Fibroblast of peridontal ligament (primary cell): ENCODE measurements around the gene VSTM4.

Experiments used
- DNase-seq: peaks from one replicate; pipeline ENCODE4 v3.0.0-alpha.2; 2010; ENCODE audit errors: extremely low read depth

Gene VSTM4, protein sequence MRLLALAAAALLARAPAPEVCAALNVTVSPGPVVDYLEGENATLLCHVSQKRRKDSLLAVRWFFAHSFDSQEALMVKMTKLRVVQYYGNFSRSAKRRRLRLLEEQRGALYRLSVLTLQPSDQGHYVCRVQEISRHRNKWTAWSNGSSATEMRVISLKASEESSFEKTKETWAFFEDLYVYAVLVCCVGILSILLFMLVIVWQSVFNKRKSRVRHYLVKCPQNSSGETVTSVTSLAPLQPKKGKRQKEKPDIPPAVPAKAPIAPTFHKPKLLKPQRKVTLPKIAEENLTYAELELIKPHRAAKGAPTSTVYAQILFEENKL

DNA sequence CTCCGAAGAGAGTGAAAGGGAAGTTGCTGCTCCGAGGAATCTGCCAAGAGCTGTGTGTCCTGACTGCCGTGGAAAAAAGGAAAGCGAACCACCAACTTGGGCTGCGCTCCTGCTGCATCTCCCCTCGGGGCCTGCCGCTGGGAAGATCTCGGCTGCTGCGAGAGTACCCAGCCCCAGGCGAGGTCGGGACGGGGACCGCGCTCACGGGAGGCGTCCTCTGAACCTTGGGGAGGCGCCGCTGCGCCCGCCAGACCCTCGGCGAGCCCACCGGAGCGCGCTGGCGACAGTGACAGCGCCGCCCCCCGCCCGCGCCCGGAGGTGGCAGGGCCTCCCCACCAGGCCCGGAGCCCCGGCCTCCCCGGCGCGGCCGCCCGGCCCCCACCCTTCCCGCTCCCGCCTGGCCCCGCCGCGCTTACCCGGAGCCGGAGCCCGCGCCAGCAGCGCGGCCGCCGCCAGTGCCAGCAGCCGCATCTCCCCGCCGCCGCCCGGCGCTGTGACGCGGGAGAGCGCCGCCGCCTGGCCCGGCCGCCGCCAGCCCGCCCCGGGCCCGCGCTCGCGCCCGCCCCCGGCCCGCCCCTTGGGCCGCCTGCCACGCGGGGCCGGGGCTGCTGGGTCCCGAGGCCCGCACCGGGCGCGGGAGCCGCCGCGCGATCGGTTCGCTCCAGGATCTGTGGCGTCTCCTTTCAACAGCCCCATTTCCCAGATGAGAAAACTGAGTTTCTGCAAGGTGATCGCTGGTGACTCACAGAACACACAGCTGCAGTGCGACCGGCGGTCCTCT, at the start of gene VSTM4:
TSS of gene VSTM4 (minus strand) at position 508 of the 781 bp plus-strand sequence. CDS start at position 471, 37 bp downstream.
- DNase-seq: peak; percentile 65

DNA sequence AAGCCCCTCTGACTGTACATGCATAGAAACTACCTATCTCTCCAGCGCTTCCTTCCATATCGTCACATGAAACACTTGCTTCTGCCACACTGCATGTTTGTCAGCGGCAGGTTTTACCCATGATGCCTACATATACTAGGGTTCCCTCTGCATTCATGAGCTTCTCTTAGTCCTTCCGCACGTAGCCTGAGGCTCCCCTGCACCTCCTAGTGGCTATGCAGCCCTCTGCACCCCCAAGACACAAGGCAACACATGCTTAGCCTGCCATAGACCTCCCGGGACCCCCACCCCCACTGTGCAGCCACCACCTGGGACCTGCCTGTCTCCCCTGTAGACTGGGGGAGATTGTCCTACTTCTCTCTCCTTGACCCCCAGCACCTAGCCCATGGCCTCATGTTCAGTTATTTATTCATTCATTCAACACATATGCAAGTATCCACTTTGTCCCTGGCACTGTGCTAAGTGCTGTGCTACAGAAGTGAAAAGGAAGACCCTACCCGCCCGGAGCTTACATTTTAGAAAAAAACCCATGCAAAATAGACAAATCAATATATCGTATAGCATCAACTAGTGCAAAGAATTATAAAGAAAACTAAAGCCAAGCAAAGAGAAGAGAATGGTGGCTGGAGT, 49.4 kb upstream of the VSTM4 start:
- peak; percentile 36 for DNase-seq

DNA sequence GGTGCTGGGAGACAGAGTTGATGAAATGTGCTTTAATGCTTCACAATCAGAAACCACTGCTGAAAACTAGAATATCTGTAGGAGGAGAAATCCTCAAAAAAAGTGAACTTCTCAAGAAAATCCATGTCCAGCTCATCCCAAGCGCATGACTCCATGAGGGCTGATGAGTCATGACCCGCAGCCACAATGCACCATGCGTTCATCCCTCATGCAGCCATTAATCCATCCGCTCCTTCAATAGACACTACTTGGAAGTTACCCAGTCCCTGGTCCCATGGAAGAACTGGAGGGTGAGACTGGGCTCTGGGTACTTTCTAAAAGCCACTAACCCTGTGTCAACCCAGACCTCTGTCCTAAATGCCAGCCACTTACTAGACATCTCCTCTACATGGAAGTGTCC, 48.4 kb upstream of the VSTM4 start:
- peak; percentile 73 for DNase-seq

DNA sequence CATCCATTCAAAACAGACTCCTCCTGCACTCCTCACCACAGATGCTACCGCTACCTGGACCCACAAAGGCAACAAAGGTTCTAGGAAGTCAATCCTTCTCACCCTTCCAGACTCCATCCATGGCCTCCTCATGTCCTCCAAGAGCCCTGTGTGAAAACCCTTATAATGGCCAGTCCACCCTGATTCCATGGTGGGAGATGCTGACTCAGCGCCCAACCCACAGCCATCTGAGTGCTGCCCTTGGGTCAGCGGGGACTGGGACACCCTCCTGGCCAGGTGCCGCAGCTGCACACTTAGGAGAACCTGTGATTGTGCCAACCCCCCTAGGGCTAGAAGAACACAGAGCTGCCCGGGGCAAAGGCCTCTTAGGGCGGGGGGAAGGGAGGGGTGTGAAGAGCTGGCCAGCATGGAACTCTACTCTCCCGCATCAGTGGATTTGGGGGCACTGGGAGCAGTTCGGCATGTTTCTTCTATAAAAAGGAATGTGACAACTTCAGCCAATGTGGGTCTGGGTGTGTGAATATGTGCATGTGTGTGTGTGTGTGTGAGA, 47.5 kb upstream of the VSTM4 start:
- no peak for DNase-seq

DNA sequence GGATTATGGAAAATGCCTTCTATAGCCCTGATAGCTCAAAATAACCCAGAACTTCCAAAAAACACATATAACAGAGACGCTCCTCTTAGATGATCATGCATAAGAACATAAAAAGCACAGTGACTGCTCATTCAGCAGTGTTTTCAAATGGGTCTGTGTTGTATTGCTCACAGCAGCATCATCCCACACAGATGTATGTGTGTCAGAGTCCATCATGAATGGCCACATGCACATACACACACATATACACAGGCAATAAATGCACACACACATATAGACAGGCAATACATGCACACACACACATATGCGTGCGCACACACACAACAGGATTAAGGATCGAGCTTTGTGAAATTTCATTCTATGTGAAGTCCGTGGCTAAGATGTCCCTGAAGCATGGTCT, 46.7 kb upstream of the VSTM4 start:
- no peak for DNase-seq

DNA sequence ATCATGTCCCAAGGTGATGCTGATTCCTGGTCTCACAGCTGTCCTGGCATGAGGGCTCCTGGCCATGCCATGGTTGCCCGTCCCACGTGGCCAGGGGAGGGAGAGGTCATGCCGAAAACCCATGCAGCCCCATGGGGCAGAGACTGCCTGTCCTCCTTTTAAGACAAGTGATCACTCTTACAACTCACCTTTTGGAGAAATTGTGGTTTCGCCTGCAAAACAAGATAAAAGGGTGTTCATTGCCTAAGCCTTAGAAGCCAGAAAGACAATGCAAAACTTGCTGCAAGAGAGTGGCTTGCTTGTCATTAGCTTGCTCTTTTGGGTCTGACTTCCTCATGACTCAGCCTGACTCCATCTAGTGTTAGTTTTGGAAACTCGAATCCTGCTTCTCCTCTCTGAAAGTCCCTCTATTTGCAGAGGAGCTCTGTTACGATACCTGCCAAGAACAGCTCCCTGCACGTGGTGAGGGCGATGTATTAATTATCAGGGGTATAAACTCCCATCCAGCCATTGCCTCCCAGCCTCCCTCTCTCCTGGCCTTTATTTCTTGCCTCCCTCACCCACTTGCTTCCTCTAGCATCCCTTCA, 46.2 kb upstream of the VSTM4 start:
- DNase-seq: peak; percentile 75

DNA sequence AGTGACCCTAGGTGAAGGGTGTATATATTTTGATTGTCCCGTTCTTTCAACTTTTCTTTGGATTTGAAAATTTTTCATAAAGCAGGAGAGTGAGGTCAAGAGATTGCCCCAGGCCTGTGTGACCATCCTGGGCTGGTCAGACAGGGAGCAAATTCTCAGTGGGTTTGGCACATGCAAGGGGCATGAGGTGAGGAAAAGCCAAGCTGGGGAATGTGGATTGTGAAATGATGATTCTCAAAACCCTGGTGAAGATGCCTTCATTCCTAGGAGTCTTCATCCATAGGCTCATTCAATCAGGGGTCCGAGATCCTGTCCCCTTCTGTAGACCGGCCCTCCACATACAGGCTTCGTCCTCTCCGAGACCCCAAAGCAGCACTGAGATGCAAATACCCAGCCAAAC, 45.5 kb upstream of the VSTM4 start:
- DNase-seq: no peak

DNA sequence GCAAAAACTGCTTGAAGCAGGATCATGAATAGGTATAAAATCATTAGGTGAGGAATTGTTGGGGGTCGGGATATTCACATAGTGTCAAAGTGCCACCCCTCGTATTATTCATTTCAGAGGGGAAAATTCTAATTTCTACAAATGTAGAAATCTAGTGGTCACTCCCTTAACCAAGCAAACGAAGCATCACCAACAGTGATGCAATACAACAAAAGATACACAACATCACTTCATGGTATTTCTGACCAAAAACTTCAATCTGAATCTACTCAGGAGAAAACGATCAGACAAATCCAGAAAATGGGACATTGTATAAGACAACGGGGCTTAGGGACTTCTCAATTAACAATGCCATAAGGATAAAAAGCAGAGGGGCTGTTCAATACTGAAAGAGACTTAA, 44.8 kb upstream of the VSTM4 start:
- DNase-seq: no peak

DNA sequence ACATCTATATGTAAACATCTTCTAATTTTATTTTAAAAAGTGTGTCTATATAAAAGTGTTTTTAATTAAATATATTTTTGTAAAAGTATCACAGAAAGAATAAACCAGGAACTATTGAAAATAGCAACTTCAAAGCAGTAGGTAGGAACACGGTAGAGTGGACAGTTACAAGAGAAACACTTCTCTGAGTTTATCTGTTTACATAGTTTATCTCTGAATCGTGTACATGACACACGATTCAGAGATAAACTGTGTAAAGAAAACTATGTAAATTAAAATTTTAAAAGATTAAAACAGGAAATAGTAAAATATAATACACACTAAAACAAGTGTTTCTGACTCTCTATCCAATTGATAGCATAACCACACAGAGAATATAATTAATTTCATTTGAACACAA, 43.6 kb upstream of the VSTM4 start:
- no peak for DNase-seq

DNA sequence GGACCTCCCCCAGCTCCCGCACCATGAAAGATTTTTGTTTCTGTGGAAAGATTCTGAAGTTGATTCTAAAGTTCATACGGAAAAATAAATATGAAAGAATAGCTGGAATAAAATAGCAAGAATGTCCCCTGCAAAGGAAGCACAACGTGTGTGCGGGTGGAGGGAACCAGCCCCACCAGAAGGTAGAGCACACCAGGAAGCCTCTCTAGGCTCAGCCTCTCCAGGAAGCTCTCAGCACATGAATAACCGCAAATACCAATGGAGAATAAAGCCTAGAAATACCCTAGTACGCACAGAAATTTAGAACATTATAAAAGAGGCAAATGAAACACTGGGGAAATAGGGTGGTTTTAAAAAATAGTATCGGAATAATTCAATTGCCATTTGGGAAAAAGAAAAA, 43.1 kb upstream of the VSTM4 start:
- DNase-seq: no peak

DNA sequence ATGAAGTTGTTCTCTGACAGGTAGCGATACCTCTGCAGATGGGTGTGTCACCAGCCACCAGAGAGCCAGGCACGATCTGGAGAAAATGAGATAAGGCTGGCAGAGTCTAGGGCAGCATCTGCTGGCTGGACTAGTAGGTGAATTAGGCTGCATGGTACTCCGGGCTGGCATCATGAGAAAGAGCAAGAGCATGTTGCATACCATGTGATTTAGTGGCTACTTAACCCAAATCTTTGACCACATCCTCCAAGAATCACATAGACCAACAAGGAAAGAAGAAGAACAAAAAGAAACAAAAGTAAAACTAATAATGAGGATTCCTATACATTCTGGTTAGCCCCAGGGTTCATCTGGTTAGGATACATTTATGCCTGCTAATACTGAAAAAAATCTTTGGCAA, 41.9 kb upstream of the VSTM4 start:
- DNase-seq: no peak

DNA sequence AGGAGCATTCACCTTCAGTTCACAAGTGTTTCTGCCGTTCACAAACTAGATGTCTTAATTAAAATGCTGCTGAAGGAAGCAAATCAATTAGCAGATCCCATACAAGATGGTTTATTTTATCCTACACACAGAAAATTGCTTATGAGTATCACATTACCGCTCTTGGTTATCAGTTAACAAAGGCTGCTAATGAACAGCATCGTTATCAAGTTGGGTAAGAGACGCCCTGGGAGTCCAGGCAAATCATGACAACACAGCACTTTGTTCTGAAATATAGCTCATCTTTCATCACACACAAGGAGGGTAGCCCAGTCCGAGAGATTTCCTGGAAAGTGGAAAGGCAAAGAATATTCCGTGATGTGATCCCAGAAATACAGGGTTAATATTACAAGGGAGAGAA, 39.3 kb upstream of the VSTM4 start:
- no peak for DNase-seq

DNA sequence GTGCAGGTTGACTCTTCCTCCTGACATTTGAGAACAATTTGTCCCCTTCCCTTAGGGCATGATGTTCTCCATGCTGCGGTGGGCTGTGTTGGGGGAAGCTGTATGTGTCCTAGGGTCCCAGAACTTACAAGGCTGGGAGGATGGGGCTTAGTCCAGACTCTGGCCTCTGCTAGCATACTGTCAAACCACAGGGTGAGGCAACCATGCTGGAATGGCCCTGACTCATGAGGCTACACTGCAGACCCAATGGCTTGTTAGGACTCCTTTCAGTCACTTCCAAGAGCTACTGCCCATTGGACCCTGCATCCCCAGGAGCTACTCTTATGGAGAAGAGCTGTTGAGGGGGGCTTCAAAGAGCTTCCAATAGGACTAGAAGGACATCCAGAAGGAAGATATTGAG, 38.6 kb upstream of the VSTM4 start:
- peak; percentile 46 for DNase-seq

DNA sequence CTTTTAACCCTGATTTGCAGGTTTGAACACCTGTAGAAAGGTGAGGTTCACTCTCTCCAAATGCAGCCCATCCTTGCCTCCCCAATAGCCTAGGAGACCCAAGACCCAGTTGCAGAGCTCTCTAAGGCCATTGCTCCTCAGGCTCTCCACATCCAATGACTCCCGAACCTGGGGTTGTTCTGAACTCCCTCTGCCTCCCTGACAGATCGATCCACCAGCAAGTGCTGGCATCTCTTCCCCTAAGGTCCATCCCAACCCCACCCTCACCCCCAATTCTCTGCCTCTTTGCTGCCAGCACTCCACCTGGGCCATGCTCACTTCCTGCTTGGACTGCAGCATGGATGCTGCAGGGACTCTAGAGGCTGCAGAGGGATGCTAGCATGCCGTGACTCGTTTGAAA, 37.8 kb upstream of the VSTM4 start:
- no peak for DNase-seq

DNA sequence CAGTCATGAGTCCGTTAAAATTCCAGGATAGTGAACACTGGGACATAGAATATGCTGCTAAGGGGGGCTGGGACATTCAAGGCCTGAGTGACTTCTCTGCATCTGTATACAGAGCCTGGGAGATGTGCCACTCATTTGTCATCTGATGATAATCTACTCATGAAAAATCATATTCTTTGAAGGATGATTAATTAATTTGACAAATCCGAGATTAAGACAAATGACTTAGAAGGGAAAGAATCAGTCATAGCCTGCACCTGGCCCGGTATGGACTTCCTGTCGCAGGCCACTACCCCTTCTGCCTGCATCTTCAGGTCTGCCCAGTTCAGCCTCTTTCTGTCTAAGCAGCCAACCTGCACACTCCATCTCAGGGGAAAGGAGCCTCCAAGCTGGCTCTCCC, 37.3 kb upstream of the VSTM4 start:
- no peak for DNase-seq

DNA sequence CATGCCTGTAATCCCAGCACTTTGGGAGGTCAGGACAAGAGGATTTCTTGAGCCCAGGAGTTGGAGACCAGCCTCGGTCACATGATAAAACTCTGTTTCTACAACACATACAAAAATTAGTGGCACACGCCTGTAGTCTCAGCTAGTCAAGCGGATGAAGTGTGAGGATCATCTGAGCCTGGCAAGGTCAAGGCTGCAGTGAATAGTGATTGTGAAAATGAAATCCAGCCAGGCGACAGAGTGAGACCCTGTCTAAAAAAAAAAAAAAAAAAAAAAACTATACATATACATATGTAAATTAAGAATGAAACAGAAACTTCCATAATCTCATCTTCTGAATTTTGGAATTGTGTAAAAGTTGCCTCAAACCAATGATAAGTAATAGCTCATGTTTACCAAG, 36.7 kb upstream of the VSTM4 start:
- no peak for DNase-seq

DNA sequence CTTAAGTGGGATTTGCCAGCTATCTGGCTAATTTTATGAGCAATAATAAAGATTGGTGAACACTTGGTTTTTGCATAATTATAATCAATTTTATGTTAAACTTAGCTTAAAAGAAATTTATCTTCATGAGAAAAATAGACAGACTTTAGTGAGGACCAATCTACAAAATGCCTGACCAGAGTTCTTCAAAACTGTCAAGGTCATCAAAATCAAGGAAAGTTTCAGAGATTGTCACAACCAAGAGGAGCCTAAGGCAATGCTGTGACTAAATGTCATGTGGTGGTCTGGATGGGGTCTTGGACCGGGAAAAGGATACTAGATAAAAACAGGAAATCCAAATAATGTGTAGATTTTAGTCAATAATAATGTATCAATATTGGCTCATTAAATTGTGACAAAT, 36.2 kb upstream of the VSTM4 start:
- no peak for DNase-seq

DNA sequence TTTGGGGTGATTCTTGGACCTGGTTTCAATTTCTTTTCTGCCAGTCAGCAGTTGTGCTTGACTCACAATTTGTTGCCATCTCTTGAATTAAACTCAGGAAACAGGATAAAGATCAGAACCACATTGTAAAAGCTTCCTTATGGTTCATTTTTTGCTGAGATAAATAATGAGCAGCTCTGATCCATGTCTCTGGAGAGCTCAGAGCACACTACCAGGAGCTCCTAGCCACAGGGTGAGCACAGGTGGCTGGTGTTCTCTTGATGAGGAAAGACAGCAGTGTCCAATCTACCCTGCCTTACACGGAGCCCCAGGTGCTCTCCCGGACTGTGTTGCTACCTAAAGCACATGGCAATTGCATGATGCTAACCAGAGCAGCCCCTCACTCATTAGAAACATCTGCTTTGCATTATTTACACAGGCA, 35.7 kb upstream of the VSTM4 start:
- DNase-seq: peak; percentile 35

DNA sequence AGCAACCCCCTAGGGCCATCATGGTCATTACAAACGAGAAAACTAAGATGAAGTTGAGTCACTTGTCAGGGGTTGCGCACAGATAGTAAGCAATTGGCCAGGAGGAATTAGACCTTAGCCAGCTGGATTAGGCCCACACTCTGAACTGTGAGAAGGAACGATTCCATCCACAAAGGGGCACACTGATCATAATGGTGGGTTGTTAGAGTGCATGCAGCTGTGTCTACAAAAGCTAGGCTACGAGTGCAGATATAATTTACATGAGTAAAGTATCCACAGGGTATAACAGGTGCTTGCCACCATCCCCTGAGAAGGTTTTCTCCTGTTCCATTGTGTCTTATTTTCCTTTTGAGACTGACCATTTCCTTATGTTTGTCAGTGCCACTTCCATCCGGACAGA, 35.1 kb upstream of the VSTM4 start:
- no peak for DNase-seq

DNA sequence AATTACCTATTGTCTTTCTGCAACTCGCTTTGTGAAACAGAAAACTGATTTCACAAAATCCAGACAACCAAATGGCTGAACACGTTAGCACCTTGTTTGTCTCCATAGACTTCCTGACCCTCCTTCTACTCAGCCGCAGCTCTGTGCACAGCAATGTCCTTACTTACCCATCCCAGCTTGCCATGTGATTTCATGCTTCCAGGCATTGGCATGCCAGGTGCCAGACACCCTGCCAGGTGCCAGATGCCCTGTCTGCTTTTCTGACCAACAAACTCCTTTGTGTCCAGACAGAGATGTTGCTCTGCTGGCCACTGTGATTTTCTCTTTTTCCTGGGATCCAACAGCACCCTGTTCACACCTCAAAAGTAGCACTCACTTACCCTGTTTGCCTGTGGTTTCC, 34.6 kb upstream of the VSTM4 start:
- DNase-seq: no peak

DNA sequence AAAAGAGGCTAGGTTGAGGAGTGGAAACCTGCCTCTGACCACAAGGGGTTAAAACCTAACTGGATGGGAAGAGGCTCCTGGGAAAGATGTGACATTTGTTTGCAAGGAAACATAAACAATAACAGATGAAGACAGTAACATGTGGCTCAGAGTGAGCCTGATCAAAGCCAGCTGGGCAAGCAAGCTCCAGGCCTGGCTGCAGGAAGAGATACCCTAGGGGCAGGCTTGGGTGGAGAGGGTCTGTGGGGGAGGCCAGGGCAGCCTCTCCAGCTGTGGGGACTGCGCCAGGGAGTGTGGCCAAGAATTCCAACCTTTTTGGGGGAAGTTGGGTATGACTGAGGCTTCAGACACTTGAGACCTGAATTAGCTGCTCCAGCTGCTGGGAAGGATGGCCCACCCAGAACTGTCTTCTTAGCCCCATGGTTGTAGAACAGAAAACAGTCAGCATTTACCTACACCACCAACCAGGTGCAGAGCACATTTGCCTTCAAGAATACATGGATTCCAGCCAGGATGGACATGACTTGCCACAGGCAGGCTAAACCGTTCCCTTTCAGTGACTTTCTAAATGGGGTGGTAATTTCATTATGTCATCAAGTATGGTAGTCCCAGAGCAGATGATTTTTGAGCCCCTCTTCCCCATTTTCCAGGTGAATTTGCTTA, 28.9 kb upstream of the VSTM4 start:
- DNase-seq: peak; percentile 67

DNA sequence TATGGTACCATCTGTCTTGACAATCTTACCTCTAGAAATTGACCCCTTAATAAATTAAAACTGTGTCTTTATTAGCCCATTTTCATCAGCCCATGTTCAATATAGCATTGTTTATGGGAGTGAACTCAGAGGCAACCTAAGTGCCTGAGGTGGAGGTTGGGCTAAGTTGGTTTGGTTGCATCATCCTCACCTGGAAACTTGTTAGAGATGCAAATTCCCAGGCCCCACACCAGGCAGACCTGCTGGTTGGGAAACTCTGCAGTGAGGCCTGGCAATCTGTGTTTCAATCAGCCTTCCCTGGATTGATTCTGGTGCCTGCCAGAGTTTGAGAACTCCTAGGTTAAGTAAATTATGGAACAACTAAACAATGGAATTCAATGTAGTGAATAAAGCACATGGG, 27.9 kb upstream of the VSTM4 start:
- no peak for DNase-seq
